ENCODE data around the gene OLA1.

The OLA1 gene

GRCh38 chr2:174122185-174122584 is 126.1 kb downstream of the OLA1 start:
- Histone ChIP-seq H3K27ac (ENCODE audit: low read depth, low read length) (no peak overlapping the region), H3K4me3 (ENCODE audit: insufficient read depth, low read length, poor library complexity, severe bottlenecking) (no peak overlapping the region), H2AFZ (ENCODE audit: low read depth, low read length, severe bottlenecking) (no peak overlapping the region), H3K4me2 (ENCODE audit: low read depth, low read length, poor library complexity, severe bottlenecking) (no peak overlapping the region), H3K9me3 (ENCODE audit: insufficient read depth, low read length) (no peaks in the 10 kb centered on the region), H3F3A (ENCODE audit: insufficient read depth) (peaks cover 8% of the 10 kb centered on the region; the same call in 1 of the 2 replicates), H4K20me1 (ENCODE audit: low read depth, low read length) (no peaks in the 10 kb centered on the region), H3K27me3 (ENCODE audit: low read length) (no peaks in the 10 kb centered on the region), H3K36me3 (ENCODE audit: low read length) (peaks cover 3% of the 10 kb centered on the region; the same call in 1 of the 2 replicates), H3K79me2 (ENCODE audit: insufficient read depth, low read length) (no peaks in the 10 kb centered on the region), H3K9me2 (replicated peaks; ENCODE audit: insufficient read depth, low read length) (no peaks in the 10 kb centered on the region), H3K9ac (ENCODE audit: low read length) (no peak overlapping the region)
- TF ChIP-seq CTCF (IDR thresholded peaks at IDR 0.05; ENCODE audit: insufficient read depth, low read length, poor library complexity, severe bottlenecking) (no peak), EZH2phosphoT487 (conservative IDR thresholded peaks at IDR 0.05; ENCODE audit: low read length) (no peak)

- Histone ChIP-seq H3K9me3 (ENCODE audit: insufficient read depth, low read length) (no peaks in the 10 kb centered on the region), H4K20me1 (ENCODE audit: low read depth, low read length) (no peaks in the 10 kb centered on the region), H2AFZ (ENCODE audit: low read depth, low read length, severe bottlenecking) (no peak overlapping the region), H3K9ac (ENCODE audit: low read length) (no peak overlapping the region), H3K4me3 (ENCODE audit: insufficient read depth, low read length, poor library complexity, severe bottlenecking) (no peak overlapping the region), H3K4me2 (ENCODE audit: low read depth, low read length, poor library complexity, severe bottlenecking) (no peak overlapping the region), H3K36me3 (ENCODE audit: low read length) (peaks cover 3% of the 10 kb centered on the region; the same call in 1 of the 2 replicates), H3K27me3 (ENCODE audit: low read length) (no peaks in the 10 kb centered on the region), H3K27ac (ENCODE audit: low read depth, low read length) (no peak overlapping the region), H3F3A (ENCODE audit: insufficient read depth) (peaks cover 2% of the 10 kb centered on the region; the same call in 1 of the 2 replicates), H3K79me2 (ENCODE audit: insufficient read depth, low read length) (no peaks in the 10 kb centered on the region), H3K9me2 (replicated peaks; ENCODE audit: insufficient read depth, low read length) (no peaks in the 10 kb centered on the region)
- TF ChIP-seq EZH2phosphoT487 (conservative IDR thresholded peaks at IDR 0.05; ENCODE audit: low read length) (no peak), CTCF (IDR thresholded peaks at IDR 0.05; ENCODE audit: insufficient read depth, low read length, poor library complexity, severe bottlenecking) (no peak)
Observed at GRCh38 chr2:174121612-174122011, 126.7 kb downstream of the OLA1 start.

GRCh38 chr2:174121175-174121574 is 127.2 kb downstream of the OLA1 start:
- no peak overlapping the region for H3K27ac ChIP-seq (ENCODE audit: low read depth, low read length)
- no peaks in the 10 kb centered on the region for H3K9me2 ChIP-seq (replicated peaks; ENCODE audit: insufficient read depth, low read length)
- no peak overlapping the region for H3K4me2 ChIP-seq (ENCODE audit: low read depth, low read length, poor library complexity, severe bottlenecking)
- H3K79me2 ChIP-seq (ENCODE audit: insufficient read depth, low read length) = no peaks in the 10 kb centered on the region
- no peak overlapping the region for H3K9ac ChIP-seq (ENCODE audit: low read length)
- no peak overlapping the region for H2AFZ ChIP-seq (ENCODE audit: low read depth, low read length, severe bottlenecking)
- no peak for TF ChIP-seq CTCF (IDR thresholded peaks at IDR 0.05; ENCODE audit: insufficient read depth, low read length, poor library complexity, severe bottlenecking)
- TF ChIP-seq EZH2phosphoT487 (conservative IDR thresholded peaks at IDR 0.05; ENCODE audit: low read length) = no peak
- H3K9me3 ChIP-seq (ENCODE audit: insufficient read depth, low read length) = no peaks in the 10 kb centered on the region
- H3K4me3 ChIP-seq (ENCODE audit: insufficient read depth, low read length, poor library complexity, severe bottlenecking) = no peak overlapping the region
- no peaks in the 10 kb centered on the region for H4K20me1 ChIP-seq (ENCODE audit: low read depth, low read length)
- H3K36me3 ChIP-seq (ENCODE audit: low read length) = peaks cover 3% of the 10 kb centered on the region; the same call in 1 of the 2 replicates
- 0 out of 2 replicates have a peak, but pooled peaks cover 3% of the 10 kb centered on the region for H3F3A ChIP-seq (ENCODE audit: insufficient read depth)
- H3K27me3 ChIP-seq (ENCODE audit: low read length) = no peaks in the 10 kb centered on the region
